GM12891 (cell line): ENCODE data around the gene C1orf115. TPM values are rescaled to one million over a fixed set of nuclear protein-coding genes. Genes with fewer than 3 reads are reported as not detected.
A peak's percentile ranks its signal among the peaks of the same experiment; 100 is the strongest.

Experiments
- DNase-seq: peaks from one replicate; pipeline ENCODE4 v3.0.0; 2011; ENCODE audit warnings: low spot score; ENCODE audit not compliant: insufficient read length
- FAIRE-seq: peaks from 2 replicates; lab custom pipeline; 2011; peaks lifted over from hg19 to GRCh38; lab: Jason Lieb, UNC
- PAX5 ChIP-seq: IDR thresholded peaks from 2 replicates; pipeline ENCODE4 v1.6.1; 2011; ENCODE audit warnings: low read length, moderate library complexity, mild to moderate bottlenecking; ENCODE audit not compliant: insufficient read depth, severe bottlenecking
- POLR2A ChIP-seq: IDR thresholded peaks from 2 replicates; pipeline ENCODE4 v1.6.1; 2011; ENCODE audit warnings: low read depth, low read length, control low read depth
- POLR2AphosphoS5 ChIP-seq: IDR thresholded peaks from 2 replicates; pipeline ENCODE4 v1.6.1; 2011; ENCODE audit warnings: low read depth, low read length, control low read depth
- POU2F2 ChIP-seq: IDR thresholded peaks from 2 replicates; pipeline ENCODE4 v1.6.1; 2011; ENCODE audit warnings: low read depth, mild to moderate bottlenecking, control low read depth, low read length, moderate library complexity
- SPI1 ChIP-seq: IDR thresholded peaks from 2 replicates; pipeline ENCODE4 v1.6.1; 2011; ENCODE audit warnings: low read depth, low read length, control low read depth
- TAF1 ChIP-seq: IDR thresholded peaks from 2 replicates; pipeline ENCODE4 v1.6.1; 2011; ENCODE audit warnings: low read depth, low read length, control low read depth
- polyA plus RNA-seq: library from polyadenylated mRNA; unstranded; fragments of >200 nt; gene quantifications from one replicate; pipeline ENCODE4 v1.2.1, GENCODE V29; 2012; ENCODE audit warnings: low read depth, missing spikeins, inconsistent platforms; ENCODE audit not compliant: missing spikeins

C1orf115 gene
- not detected for polyA plus RNA-seq

GRCh38 chr1:220690140-220691052 lies at the start of gene C1orf115:
TSS of gene C1orf115 (plus strand) at chr1:220690363. CDS start at chr1:220690403, 40 bp downstream.
- no peak for FAIRE-seq

DNA sequence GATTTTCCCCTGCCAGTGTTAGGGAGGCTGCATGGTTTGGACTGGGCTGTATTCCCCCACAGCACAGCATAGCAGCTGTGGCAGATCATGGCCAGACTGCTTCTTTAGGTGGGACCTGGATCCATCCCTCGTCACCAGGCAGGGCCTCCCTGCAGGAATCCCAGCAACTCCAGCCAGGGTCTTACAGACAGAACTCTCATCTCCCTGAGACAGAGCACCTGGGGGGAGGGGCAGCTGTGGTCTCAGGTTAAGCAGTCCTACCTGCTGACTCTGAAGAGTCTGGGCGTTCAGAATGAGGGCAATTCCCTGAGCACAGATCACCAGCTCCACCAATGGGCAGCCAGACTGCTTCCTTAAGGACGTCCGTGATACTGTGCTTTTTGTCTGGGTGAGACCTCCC lies 47.9 kb upstream of the C1orf115 start:
- no peak for FAIRE-seq
- TF ChIP-seq POLR2A, result no peak
- TF ChIP-seq PAX5, result no peak
- TF ChIP-seq TAF1, result no peak
- TF ChIP-seq POU2F2, result no peak
- TF ChIP-seq POLR2AphosphoS5, result no peak
- DNase-seq, result no peak

More at GRCh38 chr1:220690140-220691052, at the start of gene C1orf115:
- TF ChIP-seq POLR2AphosphoS5, result no peak
- no peak for TF ChIP-seq PAX5
- TF ChIP-seq POLR2A, result no peak
- no peak for TF ChIP-seq SPI1
- no peak for TF ChIP-seq TAF1
- no peak for TF ChIP-seq POU2F2
- DNase-seq, result peak; percentile 56

DNA sequence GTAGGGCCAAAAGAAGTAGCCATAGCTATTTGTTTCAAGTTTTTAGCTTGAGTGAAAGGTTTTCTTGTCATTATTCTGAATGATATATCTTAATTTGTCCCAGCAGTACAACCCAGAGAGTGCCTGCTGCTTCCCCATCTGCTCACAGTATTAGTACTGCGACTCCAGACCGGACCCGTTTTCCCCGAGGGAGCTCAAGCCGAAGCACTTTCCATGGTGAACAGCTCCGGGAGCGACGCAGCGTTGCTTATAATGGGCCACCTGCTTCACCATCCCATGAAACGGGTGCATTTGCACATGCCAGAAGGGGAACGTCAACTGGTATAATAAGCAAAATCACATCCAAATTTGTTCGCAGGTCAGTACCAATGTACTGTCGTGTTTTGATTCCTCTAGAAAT lies 37.2 kb upstream of the C1orf115 start:
- FAIRE-seq, result no peak
- no peak for TF ChIP-seq POLR2A
- TF ChIP-seq PAX5, result no peak
- TF ChIP-seq POU2F2, result no peak
- no peak for TF ChIP-seq SPI1
- TF ChIP-seq TAF1, result no peak
- TF ChIP-seq POLR2AphosphoS5, result no peak
- DNase-seq, result no peak

GRCh38 chr1:220655509-220655908 lies 34.7 kb upstream of the C1orf115 start:
- TF ChIP-seq POU2F2 (no peak), SPI1 (peak; percentile 93)
- peak; percentile 63 for FAIRE-seq
- no peak for DNase-seq

- DNase-seq (no peak), FAIRE-seq (no peak)
- TF ChIP-seq POLR2A (no peak), SPI1 (no peak), TAF1 (no peak), POU2F2 (no peak), POLR2AphosphoS5 (no peak), PAX5 (no peak)
Observed at GRCh38 chr1:220655961-220656740, 34.0 kb upstream of the C1orf115 start.

DNA sequence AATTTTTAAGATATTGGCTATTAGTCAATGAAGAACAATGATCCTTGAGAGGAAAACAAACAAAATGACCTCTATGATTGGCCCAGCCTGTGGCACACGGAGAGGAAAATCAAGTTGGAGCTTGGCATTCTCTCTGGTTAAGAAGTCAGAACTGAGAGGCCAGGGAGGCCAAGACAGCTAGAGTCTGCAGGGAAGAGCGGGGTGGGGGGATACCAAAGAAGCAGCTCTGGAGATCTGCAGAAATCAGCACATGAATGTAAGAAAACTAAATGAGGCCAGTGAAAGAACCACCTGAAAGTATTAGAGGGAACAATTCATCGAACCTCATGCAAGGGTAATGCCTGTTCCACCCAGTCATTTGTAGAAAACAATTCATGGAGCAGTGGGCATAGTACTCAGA lies 23.8 kb upstream of the C1orf115 start:
- no peak for FAIRE-seq
- no peak for TF ChIP-seq PAX5
- TF ChIP-seq SPI1, result no peak
- no peak for TF ChIP-seq POU2F2
- no peak for TF ChIP-seq POLR2A
- TF ChIP-seq POLR2AphosphoS5, result no peak
- TF ChIP-seq TAF1, result no peak
- DNase-seq, result no peak

- DNase-seq (no peak), FAIRE-seq (peak; percentile 51)
- TF ChIP-seq POLR2A (no peak), PAX5 (no peak), POU2F2 (no peak), SPI1 (no peak)
Observed at GRCh38 chr1:220669005-220669404, 21.2 kb upstream of the C1orf115 start.

GRCh38 chr1:220670365-220670764 lies 19.8 kb upstream of the C1orf115 start:
- DNase-seq (no peak), FAIRE-seq (no peak)

DNA sequence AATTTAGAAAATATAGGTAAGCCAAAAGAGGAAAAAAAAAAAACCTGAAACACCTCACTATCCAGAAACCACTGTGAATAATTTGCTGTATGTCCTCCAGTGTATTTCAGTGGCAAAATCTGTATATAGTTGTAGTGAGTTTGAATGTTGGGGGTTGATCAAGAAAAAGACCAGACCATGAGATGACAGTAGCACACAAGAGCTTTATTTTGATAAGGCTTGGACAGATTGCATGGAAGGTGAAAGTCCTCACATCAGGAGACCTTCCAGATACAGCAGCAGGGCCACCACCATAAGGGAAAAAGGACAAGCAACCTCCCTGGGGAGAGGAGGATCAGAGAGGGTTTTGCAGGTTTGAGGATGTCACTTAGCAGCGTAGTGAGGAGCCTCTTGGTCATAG lies 16.2 kb upstream of the C1orf115 start:
- DNase-seq (no peak), FAIRE-seq (no peak)
- no peak for TF ChIP-seq POU2F2
- no peak for TF ChIP-seq SPI1
- TF ChIP-seq POLR2A, result no peak
- no peak for TF ChIP-seq POLR2AphosphoS5
- TF ChIP-seq TAF1, result no peak
- TF ChIP-seq PAX5, result no peak

More at GRCh38 chr1:220670365-220670764, 19.8 kb upstream of the C1orf115 start:
- TF ChIP-seq POU2F2 (no peak), SPI1 (no peak), POLR2AphosphoS5 (no peak), POLR2A (no peak), PAX5 (no peak), TAF1 (no peak)
